Liver (tissue), 9 donors: ENCODE data around the gene HNMT. TPM values are rescaled to one million over a fixed set of nuclear protein-coding genes. Genes with fewer than 3 reads are reported as not detected.

Source experiments
- DNase-seq: peaks from one replicate; pipeline ENCODE4 v3.0.0-alpha.2; 2017; ENCODE audit warnings: low spot score
- H3K27ac ChIP-seq, 2 donors: one replicate each; pipeline ENCODE4 v1.7.0; 2013; ENCODE audit warnings: inconsistent platforms in 2 of 2, low read length in 2 of 2, control low read depth in 1 of 2, low read depth in 1 of 2, mild to moderate bottlenecking in 1 of 2
- H3K27me3 ChIP-seq, 4 donors: one replicate each; pipeline versions ENCODE4 v1.6.1 to v1.7.0; 2013; ENCODE audit warnings: low read length in 3 of 4, inconsistent platforms in 1 of 4, mild to moderate bottlenecking in 1 of 4, moderate library complexity in 1 of 4; ENCODE audit not compliant: control insufficient read depth in 4 of 4, insufficient read depth in 4 of 4
- H3K36me3 ChIP-seq, 4 donors: one replicate each; pipeline versions ENCODE4 v1.6.1 to v1.7.0; 2013; ENCODE audit warnings: low read length in 3 of 4, mild to moderate bottlenecking in 3 of 4, low read depth in 1 of 4, moderate library complexity in 1 of 4; ENCODE audit not compliant: control insufficient read depth in 4 of 4, insufficient read depth in 3 of 4
- H3K4me1 ChIP-seq, 4 donors: one replicate each; pipeline versions ENCODE4 v1.6.1 to v1.7.0; 2013; ENCODE audit warnings: low read length in 3 of 4, mild to moderate bottlenecking in 3 of 4, moderate library complexity in 1 of 4; ENCODE audit not compliant: control insufficient read depth in 4 of 4, insufficient read depth in 4 of 4
- H3K4me3 ChIP-seq, 3 donors: one replicate each; pipeline versions ENCODE4 v1.6.1 to v1.7.0; 2013; ENCODE audit warnings: low read length in 3 of 3, control low read depth in 1 of 3, low read depth in 1 of 3, mild to moderate bottlenecking in 1 of 3
- H3K9ac ChIP-seq, 2 donors: one replicate each; pipeline ENCODE4 v1.7.0; 2013; ENCODE audit warnings: low read length in 2 of 2, mild to moderate bottlenecking in 2 of 2, moderate library complexity in 2 of 2, control low read depth in 1 of 2, low read depth in 1 of 2
- H3K9me3 ChIP-seq, 4 donors: one replicate each; pipeline versions ENCODE4 v1.6.1 to v1.7.0; 2013; ENCODE audit warnings: low read length in 3 of 4; ENCODE audit not compliant: control insufficient read depth in 4 of 4
- ATF3 ChIP-seq: IDR thresholded peaks from 2 replicates; pipeline ENCODE4 v1.6.1; 2016; ENCODE audit warnings: antibody characterized with exemption
- CTCF ChIP-seq: fragments of 150-350 bp; IDR thresholded peaks from 2 replicates; pipeline ENCODE4 v1.5.1; 2017; ENCODE audit warnings: improper control_type of control experiment, low read depth, low read length; ENCODE audit not compliant: missing input control
- EGR1 ChIP-seq, 2 donors: IDR thresholded peaks; 2 replicates each; pipeline ENCODE4 v1.6.1; 2016 to 2018; ENCODE audit warnings: antibody characterized with exemption in 2 of 2, low read depth in 2 of 2
- FOXA1 ChIP-seq: IDR thresholded peaks from 2 replicates; pipeline ENCODE4 v1.6.1; 2016; ENCODE audit warnings: antibody characterized with exemption
- FOXA2 ChIP-seq: IDR thresholded peaks from 2 replicates; pipeline ENCODE4 v1.6.1; 2016; ENCODE audit warnings: antibody characterized with exemption
- HNF4A ChIP-seq, 2 donors: conservative IDR thresholded peaks; 2 replicates each; pipeline ENCODE4 v1.6.1; 2016; ENCODE audit warnings: antibody characterized with exemption in 2 of 2, mild to moderate bottlenecking in 2 of 2
- HNF4G ChIP-seq: IDR thresholded peaks from 2 replicates; pipeline ENCODE4 v1.6.1; 2016; ENCODE audit warnings: antibody characterized with exemption
- JUND ChIP-seq, 2 donors: IDR thresholded peaks; 2 replicates each; pipeline ENCODE4 v1.6.1; 2016; ENCODE audit warnings: antibody characterized with exemption in 2 of 2
- NR2F2 ChIP-seq: IDR thresholded peaks from 2 replicates; pipeline ENCODE4 v1.6.1; 2016; ENCODE audit warnings: antibody characterized with exemption
- RAD21 ChIP-seq, 2 donors: IDR thresholded peaks; 2 replicates each; pipeline ENCODE4 v1.6.1; 2016; ENCODE audit warnings: antibody characterized with exemption in 2 of 2, mild to moderate bottlenecking in 2 of 2
- REST ChIP-seq: IDR thresholded peaks from 2 replicates; pipeline ENCODE4 v1.6.1; 2016; ENCODE audit warnings: antibody characterized with exemption, mild to moderate bottlenecking
- SP1 ChIP-seq: IDR thresholded peaks from 2 replicates; pipeline ENCODE4 v1.6.1; 2018; ENCODE audit warnings: antibody characterized with exemption, mild to moderate bottlenecking
- TAF1 ChIP-seq: conservative IDR thresholded peaks from 2 replicates; pipeline ENCODE4 v1.6.1; 2016; ENCODE audit warnings: antibody characterized with exemption, mild to moderate bottlenecking
- YY1 ChIP-seq: IDR thresholded peaks from 2 replicates; pipeline ENCODE4 v1.6.1; 2016; ENCODE audit warnings: antibody characterized with exemption, mild to moderate bottlenecking
- WGBS: extraction: QIAGEN DNeasy Blood & Tissue Kit; methylation state at CpG from one replicate; pipeline ENCODE4 v1.1.7; 2013; 5-methylcytosine and 5-hydroxymethylcytosine counted together
- polyA plus RNA-seq, 2 donors: library from polyadenylated mRNA; stranded (reverse) in 1 of 2; unstranded in 1 of 2; fragments of 200-250 nt in 1 of 2; fragments of >200 nt in 1 of 2; fragmentation: Nextera tagmentation in 1 of 2; extraction: Ambion mirVana in 1 of 2; gene quantifications; one replicate each; pipeline versions ENCODE4 v1.2.1 to v1.2.3, GENCODE V29; 2013 to 2015
- total RNA-seq, 2 donors: library from RNA; depleted of rRNA; stranded (reverse); fragments of >200 nt; gene quantifications; one replicate each; pipeline ENCODE4 v1.2.3, GENCODE V29; 2014
- donor health status: healthy.
- donor health status: healthy.
- donor health status: healthy.
- donor health status: healthy.
- donor health status: healthy.

The HNMT gene
- total and polyA plus RNA-seq, 4 donors, result 44.4 to 103 (median 78.5) TPM

GRCh38 chr2:137928547-137929518, 35.4 kb upstream of the HNMT start:
- H3K27ac ChIP-seq, result no peak overlapping the region
- H3K4me3 ChIP-seq, result no peak overlapping the region
- peaks cover 0 to 4% (median 0%) of the 10 kb centered on the region in 4 donors for H3K4me1 ChIP-seq
- no peak for TF ChIP-seq HNF4A (conservative IDR thresholded peaks at IDR 0.05)
- no peak for TF ChIP-seq FOXA1
- no peak for TF ChIP-seq CTCF
- TF ChIP-seq NR2F2, result no peak
- TF ChIP-seq YY1, result no peak
- TF ChIP-seq ATF3, result no peak
- TF ChIP-seq SP1, result no peak
- no peak for TF ChIP-seq JUND (IDR thresholded peaks at IDR 0.05)
- TF ChIP-seq FOXA2, result no peak
- no peak for TF ChIP-seq REST
- TF ChIP-seq TAF1, result no peak
- no peak for DNase-seq
- 89% methylated on average over 4 of the region's 4 CpGs for WGBS
- H3K9me3 ChIP-seq, result no peaks in the 10 kb centered on the region
- no peak overlapping the region for H3K9ac ChIP-seq
- H3K36me3 ChIP-seq, result no peaks in the 10 kb centered on the region
- no peaks in the 10 kb centered on the region for H3K27me3 ChIP-seq

- no peak for DNase-seq
- Histone ChIP-seq H3K36me3 (no peaks in the 10 kb centered on the region), H3K4me3 (no peak overlapping the region), H3K27ac (no peak overlapping the region), H3K9me3 (no peaks in the 10 kb centered on the region), H3K9ac (no peak overlapping the region), H3K4me1 (no peaks in the 10 kb centered on the region), H3K27me3 (no peaks in the 10 kb centered on the region)
- WGBS, result 91% methylated on average over 2 of the region's 2 CpGs
- TF ChIP-seq ATF3 (no peak), EGR1 (IDR thresholded peaks at IDR 0.05; ENCODE audit: low read depth in 2 of 2) (no peak), HNF4G (no peak), YY1 (no peak), HNF4A (conservative IDR thresholded peaks at IDR 0.05) (no peak), RAD21 (IDR thresholded peaks at IDR 0.05) (no peak), FOXA2 (no peak)
Measured at GRCh38 chr2:137929519-137929916, 34.8 kb upstream of the HNMT start.
